Natural killer cell treated with Interleukin-12 subunit alpha and Interleukin-12 subunit beta and Interleukin-15 and Interleukin-18, amount 100 ng/mL, for 72 hours (primary cell): ENCODE results near the gene TGFBI. TPM values are rescaled to one million over a fixed set of nuclear protein-coding genes. Genes with fewer than 3 reads are reported as not detected.
A peak's percentile ranks its signal among the peaks of the same experiment; 100 is the strongest.
"Not testable (repeated sequence)": the region's sequence is repeated elsewhere in the genome, so short reads cannot be mapped to it uniquely, and the experiment has no call there.

Experiments
- ATAC-seq, 2 donors: fragments of 150-1000 bp; cut with Tn5 transposase in 1 of 2; sonication (Bioruptor Pico), chemical (Tn5 transposase) in 1 of 2; 2 replicates each; pipeline ENCODE4 v1.10.0; 2021
- DNase-seq: peaks from one replicate; pipeline ENCODE4 v3.0.0; 2022; ENCODE audit warnings: low spot score
- H3K27ac Mint-ChIP-seq, 2 donors: 1 replicate in 1 of 2; 2 replicates in 1 of 2; pipeline ENCODE4 v1.8.0; 2022; ENCODE audit warnings: mixed read lengths in 2 of 2, mild to moderate bottlenecking in 1 of 2, moderate library complexity in 1 of 2
- H3K27me3 Mint-ChIP-seq, 2 donors: 1 replicate in 1 of 2; 2 replicates in 1 of 2; pipeline ENCODE4 v1.8.0; 2022; ENCODE audit warnings: mixed read lengths in 2 of 2
- H3K36me3 Mint-ChIP-seq: one replicate; pipeline ENCODE4 v1.8.0; 2022; ENCODE audit warnings: mixed read lengths
- H3K4me1 Mint-ChIP-seq, 2 donors: 1 replicate in 1 of 2; 2 replicates in 1 of 2; pipeline ENCODE4 v1.8.0; 2022; ENCODE audit warnings: low read depth in 2 of 2, mixed read lengths in 2 of 2, mild to moderate bottlenecking in 1 of 2
- H3K4me3 Mint-ChIP-seq: one replicate; pipeline ENCODE4 v1.8.0; 2022; ENCODE audit warnings: mixed read lengths
- H3K9me3 Mint-ChIP-seq: 2 replicates; pipeline ENCODE4 v1.8.0; 2022; ENCODE audit warnings: mixed read lengths
- total RNA-seq, 2 donors: library from RNA; stranded (reverse); gene quantifications; one replicate each; pipeline ENCODE4 v1.2.3, GENCODE V29; 2022

Gene TGFBI
- total RNA-seq, 2 donors from 2014 or later: not detected

GRCh38 chr5:136037001-136037705 lies 8.4 kb downstream of the TGFBI start:
- peak; percentile 98 for ATAC-seq
- Mint-ChIP-seq H3K4me3 (peak overlapping the region; percentile 81), H3K4me1 (peaks cover 33 to 42% of the 10 kb centered on the region in 2 donors), H3K36me3 (peaks cover 8% of the 10 kb centered on the region), H3K27me3 (peaks cover 4 to 7% of the 10 kb centered on the region in 2 donors), H3K27ac (peak overlapping the region; percentile 86 to 94), H3K9me3 (no peaks in the 10 kb centered on the region)
- DNase-seq: peak; percentile 76

DNA sequence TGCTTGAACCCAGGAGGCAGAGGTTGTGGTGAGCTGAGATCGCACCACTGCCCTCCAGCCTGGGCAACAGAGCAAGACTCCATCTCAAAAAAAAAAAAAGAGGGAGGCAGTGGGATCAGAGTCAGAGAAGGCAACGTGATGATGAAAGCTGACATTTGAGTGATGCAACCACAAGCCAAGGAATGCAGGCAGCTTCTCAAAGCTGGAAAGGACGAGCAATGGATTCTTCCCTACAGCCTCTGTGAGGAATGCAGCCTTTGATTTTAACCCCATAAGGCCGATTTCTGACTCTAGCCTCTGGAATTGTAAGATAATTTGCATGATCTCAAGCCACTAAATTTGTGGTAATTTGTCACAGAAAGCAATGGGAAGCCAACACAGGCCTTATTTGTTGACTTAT lies 9.8 kb downstream of the TGFBI start:
- peaks cover 4 to 7% of the 10 kb centered on the region in 2 donors for H3K27me3 Mint-ChIP-seq
- no peak overlapping the region for H3K4me3 Mint-ChIP-seq
- peaks cover 8% of the 10 kb centered on the region for H3K36me3 Mint-ChIP-seq
- DNase-seq (no peak), ATAC-seq (no peak)
- H3K4me1 Mint-ChIP-seq: peaks cover 40 to 48% of the 10 kb centered on the region in 2 donors
- H3K27ac Mint-ChIP-seq: no peak overlapping the region
- H3K9me3 Mint-ChIP-seq: no peaks in the 10 kb centered on the region

DNA sequence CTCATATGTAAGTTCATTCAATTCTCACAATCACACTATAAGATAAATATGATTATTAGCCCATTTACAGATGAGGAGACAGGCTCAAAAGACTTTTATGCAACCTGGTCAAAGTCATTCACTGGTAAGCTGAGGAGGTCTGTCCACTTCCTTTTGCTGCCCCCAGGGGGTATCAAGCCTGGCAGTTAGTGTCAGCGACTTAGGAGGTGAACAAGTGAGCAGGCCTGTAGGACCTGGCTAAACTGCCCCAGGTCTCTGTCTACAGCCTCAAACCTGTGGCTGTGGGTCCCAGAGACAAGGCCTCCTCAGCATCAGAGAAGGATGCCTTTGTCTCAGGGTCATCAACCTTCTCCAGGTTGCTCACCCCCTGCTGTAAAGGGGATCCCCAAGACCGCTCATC lies 10.4 kb downstream of the TGFBI start:
- no peaks in the 10 kb centered on the region for H3K9me3 Mint-ChIP-seq
- peaks cover 8% of the 10 kb centered on the region for H3K36me3 Mint-ChIP-seq
- H3K27me3 Mint-ChIP-seq: peaks cover 4 to 7% of the 10 kb centered on the region in 2 donors
- H3K27ac Mint-ChIP-seq: no peak overlapping the region
- H3K4me1 Mint-ChIP-seq: peaks cover 38 to 46% of the 10 kb centered on the region in 2 donors
- H3K4me3 Mint-ChIP-seq: no peak overlapping the region
- ATAC-seq: no peak
- DNase-seq: no peak

- peaks cover 29 to 35% of the 10 kb centered on the region in 2 donors for H3K4me1 Mint-ChIP-seq
- no peak overlapping the region for H3K4me3 Mint-ChIP-seq
- peaks cover 4 to 7% of the 10 kb centered on the region in 2 donors for H3K27me3 Mint-ChIP-seq
- H3K9me3 Mint-ChIP-seq: no peaks in the 10 kb centered on the region
- no peak for DNase-seq
- H3K36me3 Mint-ChIP-seq: peaks cover 8% of the 10 kb centered on the region
- no peak overlapping the region for H3K27ac Mint-ChIP-seq
- no peak for ATAC-seq
These were observed 12.1 kb downstream of the TGFBI start for GRCh38 chr5:136040746-136041415.

GRCh38 chr5:136042156-136042555 lies 13.4 kb downstream of the TGFBI start:
- Mint-ChIP-seq H3K4me3 (no peak overlapping the region), H3K27me3 (peaks cover 4 to 7% of the 10 kb centered on the region in 2 donors), H3K4me1 (peaks cover 17 to 22% of the 10 kb centered on the region in 2 donors), H3K9me3 (no peaks in the 10 kb centered on the region), H3K36me3 (peaks cover 8% of the 10 kb centered on the region), H3K27ac (no peak overlapping the region)
- DNase-seq (no peak), ATAC-seq (no peak)

DNA sequence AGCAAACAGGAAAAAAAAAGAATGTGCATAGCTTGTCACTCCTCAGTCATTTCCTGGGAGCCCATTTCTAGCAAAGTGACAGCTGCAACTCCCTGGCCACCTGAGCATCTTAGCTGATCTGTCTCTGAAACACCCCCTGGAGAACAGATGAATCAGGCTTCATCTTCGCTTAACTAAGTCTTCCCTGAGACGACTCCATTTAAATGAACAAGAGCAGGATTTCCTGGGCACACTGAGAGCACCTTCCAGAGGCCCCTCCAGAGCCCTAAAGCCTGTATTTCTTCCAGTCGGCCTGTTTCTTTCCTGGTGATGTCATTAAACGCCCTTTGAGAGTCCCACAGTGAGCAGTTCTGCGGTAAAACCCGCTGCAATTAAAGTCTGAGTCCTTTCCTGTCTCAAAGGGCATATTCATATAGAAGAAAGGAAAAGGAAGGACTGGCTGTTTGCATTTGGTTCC lies 13.9 kb downstream of the TGFBI start:
- no peak for ATAC-seq
- H3K4me1 Mint-ChIP-seq: peaks cover 11 to 16% of the 10 kb centered on the region in 2 donors

GRCh38 chr5:136043551-136043950 lies 14.8 kb downstream of the TGFBI start:
- peaks cover 8 to 12% of the 10 kb centered on the region in 2 donors for H3K4me1 Mint-ChIP-seq
- no peak for ATAC-seq
- H3K27me3 Mint-ChIP-seq: peaks cover 2 to 7% of the 10 kb centered on the region in 2 donors
- no peaks in the 10 kb centered on the region for H3K9me3 Mint-ChIP-seq
- H3K4me3 Mint-ChIP-seq: no peak overlapping the region
- H3K27ac Mint-ChIP-seq: no peak overlapping the region
- no peak for DNase-seq
- no peaks in the 10 kb centered on the region for H3K36me3 Mint-ChIP-seq

More for the DNA sequence above, 13.9 kb downstream of the TGFBI start:
- DNase-seq: no peak
- Mint-ChIP-seq H3K27ac (no peak overlapping the region), H3K4me3 (no peak overlapping the region), H3K36me3 (peaks cover 5% of the 10 kb centered on the region), H3K9me3 (no peaks in the 10 kb centered on the region), H3K27me3 (peaks cover 2 to 7% of the 10 kb centered on the region in 2 donors)

DNA sequence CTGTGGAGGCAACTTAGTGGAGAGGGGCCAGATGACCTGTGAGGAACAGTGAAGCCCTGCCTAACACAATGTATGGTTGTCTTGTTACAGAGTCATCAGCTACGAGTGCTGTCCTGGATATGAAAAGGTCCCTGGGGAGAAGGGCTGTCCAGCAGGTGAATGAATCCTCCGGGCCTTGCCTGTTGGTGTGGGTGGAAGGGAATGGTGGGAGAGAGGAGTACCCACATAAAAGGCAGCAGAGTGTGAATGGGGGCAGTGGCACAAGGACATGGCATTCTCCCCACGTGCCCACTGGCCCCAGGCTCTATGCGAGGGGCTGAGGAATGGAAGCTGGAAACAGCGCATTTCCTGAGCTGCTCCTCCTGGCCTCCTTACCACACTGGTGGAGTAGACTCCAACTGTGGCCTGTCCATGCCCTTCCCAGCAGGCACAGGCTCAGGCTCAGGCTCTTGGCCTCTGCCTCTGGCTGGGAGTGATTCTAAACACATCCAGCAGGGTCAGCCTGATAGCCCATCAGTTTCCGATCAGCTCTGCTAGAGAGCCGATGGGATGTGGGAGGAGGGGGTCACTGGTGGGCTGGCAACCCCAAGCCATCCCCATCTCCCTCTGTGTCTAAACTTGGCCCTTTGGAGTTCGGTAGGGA lies 15.3 kb downstream of the TGFBI start:
- Mint-ChIP-seq H3K27me3 (peaks cover 4 to 13% of the 10 kb centered on the region in 2 donors), H3K4me1 (peaks cover 8 to 12% of the 10 kb centered on the region in 2 donors), H3K9me3 (no peaks in the 10 kb centered on the region), H3K27ac (no peak overlapping the region), H3K4me3 (no peak overlapping the region), H3K36me3 (no peaks in the 10 kb centered on the region)
- ATAC-seq (no peak), DNase-seq (no peak)

DNA sequence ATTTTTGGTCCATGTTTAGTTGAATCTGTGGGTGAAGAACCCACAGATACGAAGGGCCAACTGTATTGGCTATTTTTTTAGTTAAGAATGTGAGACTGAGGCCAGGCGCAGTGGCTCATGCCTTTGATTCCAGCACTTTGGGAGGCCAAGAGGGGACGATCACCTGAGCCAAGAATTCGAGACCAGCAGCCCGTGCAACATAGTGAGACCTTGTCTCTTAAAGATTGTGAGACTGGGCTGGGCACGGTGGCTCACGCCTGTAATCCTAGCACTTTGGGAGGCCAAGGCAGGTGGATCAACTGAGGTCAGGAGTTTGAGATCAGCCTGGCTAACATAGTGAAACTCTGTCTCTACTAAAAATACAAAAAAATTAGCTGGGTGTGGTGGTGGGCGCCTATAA lies 16.2 kb downstream of the TGFBI start:
- Mint-ChIP-seq H3K27me3 (peaks cover 4 to 14% of the 10 kb centered on the region in 2 donors), H3K4me1 (peaks cover 8 to 12% of the 10 kb centered on the region in 2 donors)
- not testable (repeated sequence) for H3K36me3 Mint-ChIP-seq, H3K4me3 Mint-ChIP-seq, H3K27ac Mint-ChIP-seq, H3K9me3 Mint-ChIP-seq, DNase-seq, ATAC-seq

GRCh38 chr5:136046246-136046645 lies 17.5 kb downstream of the TGFBI start:
- no peak overlapping the region for H3K27ac Mint-ChIP-seq
- peaks cover 2 to 14% of the 10 kb centered on the region in 2 donors for H3K27me3 Mint-ChIP-seq
- DNase-seq: no peak
- no peak overlapping the region for H3K4me3 Mint-ChIP-seq
- no peaks in the 10 kb centered on the region for H3K9me3 Mint-ChIP-seq
- H3K4me1 Mint-ChIP-seq: peaks cover 8 to 12% of the 10 kb centered on the region in 2 donors
- no peak for ATAC-seq
- no peaks in the 10 kb centered on the region for H3K36me3 Mint-ChIP-seq

DNA sequence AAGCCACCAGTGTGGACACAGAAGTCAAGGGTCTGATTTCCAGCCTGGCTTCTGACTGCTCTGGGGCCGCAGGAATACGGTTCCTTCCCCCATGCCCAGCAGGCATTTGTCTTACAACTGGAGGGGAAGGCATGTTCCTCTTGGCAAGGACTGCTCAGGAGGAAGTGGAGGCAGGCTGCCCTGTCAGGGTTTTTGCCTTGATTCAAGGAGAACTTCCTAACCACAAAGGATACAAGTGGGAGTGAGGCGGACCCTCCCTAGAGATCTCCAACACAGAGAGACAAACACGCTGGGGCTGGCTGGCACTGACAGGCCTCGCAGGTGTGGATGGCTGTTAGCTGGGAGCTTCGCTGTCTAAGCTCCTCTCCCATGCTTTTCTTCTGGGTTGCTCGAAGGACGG lies 19.1 kb downstream of the TGFBI start:
- Mint-ChIP-seq H3K36me3 (no peaks in the 10 kb centered on the region), H3K27ac (no peak overlapping the region), H3K9me3 (no peaks in the 10 kb centered on the region), H3K27me3 (peaks cover 2 to 8% of the 10 kb centered on the region in 2 donors), H3K4me1 (peaks cover 0 to under 1% of the 10 kb centered on the region in 2 donors), H3K4me3 (no peak overlapping the region)
- DNase-seq (no peak), ATAC-seq (no peak)

- Mint-ChIP-seq H3K4me1 (no peaks in the 10 kb centered on the region), H3K27ac (no peak overlapping the region), H3K9me3 (no peaks in the 10 kb centered on the region), H3K4me3 (no peak overlapping the region), H3K36me3 (no peaks in the 10 kb centered on the region), H3K27me3 (peaks cover 2 to 8% of the 10 kb centered on the region in 2 donors)
- DNase-seq: no peak
- ATAC-seq: no peak
These were observed 20.2 kb downstream of the TGFBI start for GRCh38 chr5:136048966-136049365.

GRCh38 chr5:136051486-136052220 lies 22.9 kb downstream of the TGFBI start:
- no peaks in the 10 kb centered on the region for H3K36me3 Mint-ChIP-seq
- peaks cover 6 to 8% of the 10 kb centered on the region in 2 donors for H3K27me3 Mint-ChIP-seq
- H3K27ac Mint-ChIP-seq: no peak overlapping the region

More at GRCh38 chr5:136051486-136052220, 22.9 kb downstream of the TGFBI start:
- Mint-ChIP-seq H3K9me3 (no peaks in the 10 kb centered on the region), H3K4me3 (no peak overlapping the region), H3K4me1 (no peaks in the 10 kb centered on the region)
- DNase-seq: no peak
- no peak for ATAC-seq
